KMS-11 (cell line): ENCODE measurements around the gene ZNF398.

Experiments used
- H2AFZ ChIP-seq: fragments of 200-600 bp; sonication (generic); 2 replicates; pipeline ENCODE4 v1.6.1; 2016; ENCODE audit warnings: antibody characterized with exemption, mixed run types, low read depth
- H3K27ac ChIP-seq: fragments of 200-600 bp; sonication (generic); 2 replicates; pipeline ENCODE4 v1.6.1; 2016; ENCODE audit warnings: mild to moderate bottlenecking, mixed run types
- H3K27me3 ChIP-seq: fragments of 200-600 bp; sonication (generic); 2 replicates; pipeline ENCODE4 v1.6.1; 2017; ENCODE audit warnings: mild to moderate bottlenecking, low read depth, mixed run types, moderate library complexity; ENCODE audit not compliant: insufficient read depth
- H3K36me3 ChIP-seq: fragments of 200-600 bp; sonication (generic); 2 replicates; pipeline ENCODE4 v1.6.1; 2017; ENCODE audit warnings: mild to moderate bottlenecking, mixed run types; ENCODE audit not compliant: insufficient read depth
- H3K4me1 ChIP-seq: fragments of 200-600 bp; sonication (generic); 2 replicates; pipeline ENCODE4 v1.6.1; 2016; ENCODE audit warnings: mild to moderate bottlenecking, low read depth, mixed run types; ENCODE audit not compliant: poor library complexity, severe bottlenecking
- H3K4me2 ChIP-seq: fragments of 200-600 bp; sonication (generic); 2 replicates; pipeline ENCODE4 v1.7.0; 2016; ENCODE audit warnings: mild to moderate bottlenecking, mixed run types
- H3K4me3 ChIP-seq: fragments of 200-600 bp; sonication (generic); IDR thresholded peaks from 2 replicates; pipeline ENCODE4 v1.6.1; 2017; ENCODE audit warnings: low read depth, low read length, mixed read lengths; ENCODE audit not compliant: insufficient read depth
- H3K79me2 ChIP-seq: fragments of 200-600 bp; sonication (generic); 2 replicates; pipeline ENCODE4 v1.6.1; 2016; ENCODE audit warnings: low read depth, mixed run types; ENCODE audit not compliant: insufficient read depth
- H3K9ac ChIP-seq: fragments of 200-600 bp; sonication (generic); 2 replicates; pipeline ENCODE4 v1.6.1; 2016; ENCODE audit warnings: mild to moderate bottlenecking, mixed run types
- H4K20me1 ChIP-seq: fragments of 200-600 bp; sonication (generic); 2 replicates; pipeline ENCODE4 v1.6.1; 2016; ENCODE audit warnings: mild to moderate bottlenecking, mixed run types; ENCODE audit not compliant: insufficient read depth
- CTCF ChIP-seq: fragments of 200-600 bp; sonication (generic); conservative IDR thresholded peaks from 2 replicates; pipeline ENCODE4 v1.6.1; 2017; ENCODE audit warnings: low read depth, mild to moderate bottlenecking, antibody characterized with exemption, low read length, moderate library complexity, mixed read lengths

The ZNF398 gene

GRCh38 chr7:149179241-149179640 is 32.0 kb downstream of the ZNF398 start:
- no peak overlapping the region for H2AFZ ChIP-seq
- H3K27ac ChIP-seq = no peak overlapping the region
- H3K36me3 ChIP-seq = peaks cover 6% of the 10 kb centered on the region; the same call in 1 of the 2 replicates
- no peaks in the 10 kb centered on the region for H3K27me3 ChIP-seq
- no peaks in the 10 kb centered on the region for H3K4me1 ChIP-seq
- no peak overlapping the region for H3K4me3 ChIP-seq
- no peaks in the 10 kb centered on the region for H3K79me2 ChIP-seq
- TF ChIP-seq CTCF = no peak
- no peak overlapping the region for H3K9ac ChIP-seq
- H3K4me2 ChIP-seq = no peak overlapping the region
- H4K20me1 ChIP-seq = no peaks in the 10 kb centered on the region

- H3K4me1 ChIP-seq = no peaks in the 10 kb centered on the region
- no peaks in the 10 kb centered on the region for H3K79me2 ChIP-seq
- no peak overlapping the region for H3K4me3 ChIP-seq
- no peak overlapping the region for H2AFZ ChIP-seq
- H4K20me1 ChIP-seq = no peaks in the 10 kb centered on the region
- H3K27ac ChIP-seq = no peak overlapping the region
- no peak overlapping the region for H3K4me2 ChIP-seq
- no peak overlapping the region for H3K9ac ChIP-seq
- no peak for TF ChIP-seq CTCF
- H3K36me3 ChIP-seq = peaks cover 6% of the 10 kb centered on the region; the same call in 1 of the 2 replicates
- H3K27me3 ChIP-seq = no peaks in the 10 kb centered on the region
Observed at GRCh38 chr7:149180722-149181449, 33.6 kb downstream of the ZNF398 start.

GRCh38 chr7:149181450-149181790 is 34.2 kb downstream of the ZNF398 start:
- Histone ChIP-seq H3K79me2 (no peaks in the 10 kb centered on the region), H3K27me3 (no peaks in the 10 kb centered on the region), H3K4me2 (no peak overlapping the region), H3K9ac (no peak overlapping the region), H3K36me3 (peaks cover 6% of the 10 kb centered on the region; the same call in 1 of the 2 replicates), H3K27ac (no peak overlapping the region), H4K20me1 (no peaks in the 10 kb centered on the region), H3K4me3 (no peak overlapping the region), H2AFZ (no peak overlapping the region), H3K4me1 (no peaks in the 10 kb centered on the region)
- no peak for TF ChIP-seq CTCF

GRCh38 chr7:149184274-149184673 is 37.0 kb downstream of the ZNF398 start:
- no peaks in the 10 kb centered on the region; the same call in 1 of the 2 replicates for H3K36me3 ChIP-seq
- no peaks in the 10 kb centered on the region for H4K20me1 ChIP-seq
- H3K4me1 ChIP-seq = no peaks in the 10 kb centered on the region
- no peak overlapping the region for H3K27ac ChIP-seq
- H3K79me2 ChIP-seq = no peaks in the 10 kb centered on the region
- H3K27me3 ChIP-seq = no peaks in the 10 kb centered on the region
- no peak overlapping the region for H3K4me2 ChIP-seq
- H2AFZ ChIP-seq = no peak overlapping the region
- H3K9ac ChIP-seq = no peak overlapping the region
- no peak for TF ChIP-seq CTCF
- no peak overlapping the region for H3K4me3 ChIP-seq
